ENCODE measurements around the gene ZNF518B.
"Not testable (repeated sequence)": the region's sequence is repeated elsewhere in the genome, so short reads cannot be mapped to it uniquely, and the experiment has no call there.

Gene ZNF518B

GRCh38 chr4:10456260-10456594 lies 999 bp downstream of the ZNF518B start:
- no peak for DNase-seq (ENCODE audit: low read depth in 2 of 2)

- no peak for DNase-seq (ENCODE audit: low read depth in 2 of 2)
Measured at GRCh38 chr4:10455133-10455532, 2.1 kb downstream of the ZNF518B start.

- no peak for DNase-seq (ENCODE audit: low read depth in 2 of 2)
Measured at GRCh38 chr4:10454726-10455125, 2.5 kb downstream of the ZNF518B start.

GRCh38 chr4:10454121-10454520 lies 3.1 kb downstream of the ZNF518B start:
- DNase-seq (ENCODE audit: low read depth in 2 of 2) = no peak

- no peak for DNase-seq (ENCODE audit: low read depth in 2 of 2)
Measured at GRCh38 chr4:10448991-10449390, 8.2 kb downstream of the ZNF518B start.

GRCh38 chr4:10442976-10443375 lies 14.2 kb downstream of the ZNF518B start:
- DNase-seq (ENCODE audit: low read depth in 2 of 2) = no peak

GRCh38 chr4:10441512-10441911 lies 15.7 kb downstream of the ZNF518B start:
- no peak for DNase-seq (ENCODE audit: low read depth in 2 of 2)

- no peak for DNase-seq (ENCODE audit: low read depth in 2 of 2)
Measured at GRCh38 chr4:10438924-10439323, 18.3 kb downstream of the ZNF518B start.

GRCh38 chr4:10437735-10438134 lies 19.5 kb downstream of the ZNF518B start:
- no peak for DNase-seq (ENCODE audit: low read depth in 2 of 2)

GRCh38 chr4:10427680-10428079 lies 29.5 kb downstream of the ZNF518B start:
- DNase-seq (ENCODE audit: low read depth in 2 of 2) = not testable (repeated sequence)

- DNase-seq (ENCODE audit: low read depth in 2 of 2) = no peak
Measured at GRCh38 chr4:10421344-10422055, 35.7 kb downstream of the ZNF518B start.

GRCh38 chr4:10417740-10418139 lies 39.5 kb downstream of the ZNF518B start:
- DNase-seq (ENCODE audit: low read depth in 2 of 2) = no peak

- no peak for DNase-seq (ENCODE audit: low read depth in 2 of 2)
Measured at GRCh38 chr4:10416441-10416840, 40.8 kb downstream of the ZNF518B start.

GRCh38 chr4:10413177-10413576 lies 44.0 kb downstream of the ZNF518B start:
- no peak for DNase-seq (ENCODE audit: low read depth in 2 of 2)

- DNase-seq (ENCODE audit: low read depth in 2 of 2) = no peak
Measured at GRCh38 chr4:10405672-10406071, 51.6 kb downstream of the ZNF518B start.

- no peak for DNase-seq (ENCODE audit: low read depth in 2 of 2)
Measured at GRCh38 chr4:10403633-10404445, 53.4 kb downstream of the ZNF518B start.

- DNase-seq (ENCODE audit: low read depth in 2 of 2) = no peak
Measured at GRCh38 chr4:10395971-10396580, 61.1 kb downstream of the ZNF518B start.

Data from stimulated activated CD4-positive, alpha-beta T cell treated with anti-CD3 and anti-CD28 coated beads, Interleukin-15, amount 100 ng/mL, for 48 hours (primary cell).